HuH-7 (cell line): ENCODE data around the gene SCG3.
"Not testable (repeated sequence)": the region's sequence is repeated elsewhere in the genome, so short reads cannot be mapped to it uniquely, and the experiment has no call there.

Experiments
- DNase-seq: peaks from one replicate; pipeline ENCODE4 v3.0.0; 2011; ENCODE audit warnings: low spot score

Gene SCG3

DNA sequence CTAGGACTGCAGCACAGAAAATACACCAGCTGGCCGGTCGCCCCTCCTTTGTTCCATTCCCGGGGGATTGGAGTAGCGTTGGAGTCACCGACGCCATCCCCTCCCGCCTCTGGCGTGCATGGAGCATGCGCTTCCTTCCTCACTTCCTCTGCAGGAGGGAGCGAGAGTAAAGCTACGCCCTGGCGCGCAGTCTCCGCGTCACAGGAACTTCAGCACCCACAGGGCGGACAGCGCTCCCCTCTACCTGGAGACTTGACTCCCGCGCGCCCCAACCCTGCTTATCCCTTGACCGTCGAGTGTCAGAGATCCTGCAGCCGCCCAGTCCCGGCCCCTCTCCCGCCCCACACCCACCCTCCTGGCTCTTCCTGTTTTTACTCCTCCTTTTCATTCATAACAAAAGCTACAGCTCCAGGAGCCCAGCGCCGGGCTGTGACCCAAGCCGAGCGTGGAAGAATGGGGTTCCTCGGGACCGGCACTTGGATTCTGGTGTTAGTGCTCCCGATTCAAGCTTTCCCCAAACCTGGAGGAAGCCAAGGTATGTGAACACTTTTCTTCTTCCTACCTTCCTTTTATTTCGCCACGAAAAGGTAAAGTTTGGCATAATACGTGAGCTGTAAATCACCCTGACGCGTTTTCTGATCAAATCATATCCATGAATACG is at the start of gene SCG3:
Gene SCG3, plus strand, starts transcription at position 201 of the 661 bp plus-strand sequence. Its CDS starts 253 bp downstream, at position 454.
- DNase-seq, result peak; percentile 60

DNA sequence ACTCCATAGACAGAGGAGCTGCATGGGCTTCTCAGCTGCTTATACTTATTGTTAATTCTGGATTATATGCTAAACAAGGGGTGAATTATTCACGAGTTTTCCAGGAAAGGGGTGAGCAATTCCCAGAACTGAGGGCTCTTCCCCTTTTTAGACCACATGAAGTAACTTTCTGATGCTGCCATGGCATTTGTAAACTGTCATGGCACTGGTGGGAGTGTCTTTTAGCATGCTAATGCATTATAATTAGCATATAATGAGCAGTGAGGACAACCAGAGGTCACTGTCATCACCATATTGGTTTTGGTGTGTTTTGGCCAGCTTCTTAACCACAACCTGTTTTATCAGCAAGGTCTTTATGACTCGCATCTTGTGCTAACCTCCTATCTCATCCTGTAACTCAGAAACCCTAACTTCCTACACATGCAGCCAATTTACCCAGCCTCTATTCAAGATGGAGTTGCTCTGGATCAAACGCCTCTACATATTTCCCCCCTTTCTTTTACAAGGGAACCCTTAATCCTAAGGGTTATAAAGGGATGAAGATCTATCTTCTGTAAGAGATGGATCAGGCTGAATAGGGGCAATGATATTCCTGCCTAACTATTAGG is 46.6 kb upstream of the SCG3 start:
- no peak for DNase-seq

DNA sequence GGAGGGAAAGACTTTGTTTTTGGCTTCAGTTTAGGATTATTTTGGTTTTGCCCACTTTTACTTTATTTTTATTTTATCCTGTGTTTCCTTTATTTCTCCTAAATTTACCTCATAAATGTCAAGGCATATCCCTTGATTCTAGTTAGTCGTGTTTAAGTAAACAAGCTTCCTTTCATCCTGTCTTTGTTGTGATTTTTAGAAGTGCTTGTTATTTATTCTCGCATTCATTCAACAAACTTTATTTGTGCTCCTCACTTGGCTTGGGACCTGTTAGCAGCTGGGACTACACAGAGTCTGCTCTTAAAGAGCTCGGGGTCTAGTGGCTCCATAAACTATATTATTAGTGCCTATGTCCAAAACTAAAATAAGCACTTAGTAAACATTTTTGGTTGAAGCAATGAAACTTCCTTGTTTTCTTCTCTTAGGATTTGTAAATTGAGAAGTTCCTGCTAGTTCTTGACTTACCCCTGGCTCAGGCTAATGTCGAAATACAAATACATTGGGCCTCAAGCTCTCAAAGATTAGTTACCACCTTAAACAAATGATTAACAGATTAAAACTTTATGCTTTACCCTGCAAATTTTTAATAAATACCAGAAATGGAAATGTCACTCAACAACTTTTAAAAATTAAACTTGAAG is 39.7 kb upstream of the SCG3 start:
- DNase-seq, result no peak

DNA sequence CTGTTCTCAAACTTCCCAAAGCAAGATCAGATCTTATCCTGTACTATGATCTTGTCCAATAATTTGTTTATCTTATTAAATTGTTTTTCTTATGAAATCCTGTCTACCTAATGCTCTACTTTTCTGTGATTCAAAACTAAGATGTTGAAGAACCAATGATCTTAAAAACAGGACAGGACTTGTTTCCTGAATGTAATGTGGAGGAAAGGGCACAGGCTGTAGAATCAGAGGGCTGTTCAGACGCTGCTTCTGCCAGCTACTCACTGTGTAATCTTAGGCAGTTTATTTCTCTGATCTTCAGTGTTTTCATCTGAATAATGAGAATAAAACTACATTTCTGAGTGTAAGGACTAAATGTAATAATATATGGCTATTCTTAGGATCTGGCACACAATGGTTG is 38.6 kb upstream of the SCG3 start:
- DNase-seq, result no peak

DNA sequence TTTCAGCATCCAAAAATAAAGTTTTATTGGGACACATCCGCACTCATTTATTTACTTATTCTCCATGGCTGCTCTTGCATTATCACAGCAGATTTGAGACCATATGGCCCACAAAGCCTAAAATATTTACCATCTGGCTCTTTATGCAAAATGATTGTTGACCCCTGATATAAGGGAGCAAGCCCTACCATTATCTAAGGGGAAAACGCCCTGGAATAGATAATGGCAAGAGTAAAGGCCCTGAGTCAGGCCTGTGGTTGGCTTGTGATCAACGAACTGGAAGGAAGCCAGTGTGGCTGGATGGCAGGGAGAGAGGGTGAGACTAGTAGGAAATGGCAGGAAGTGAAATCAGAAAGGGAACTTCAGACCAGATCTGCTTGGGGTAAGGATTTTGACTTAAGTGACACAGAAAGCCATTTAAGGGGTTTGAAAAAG is 34.2 kb upstream of the SCG3 start:
- no peak for DNase-seq

DNA sequence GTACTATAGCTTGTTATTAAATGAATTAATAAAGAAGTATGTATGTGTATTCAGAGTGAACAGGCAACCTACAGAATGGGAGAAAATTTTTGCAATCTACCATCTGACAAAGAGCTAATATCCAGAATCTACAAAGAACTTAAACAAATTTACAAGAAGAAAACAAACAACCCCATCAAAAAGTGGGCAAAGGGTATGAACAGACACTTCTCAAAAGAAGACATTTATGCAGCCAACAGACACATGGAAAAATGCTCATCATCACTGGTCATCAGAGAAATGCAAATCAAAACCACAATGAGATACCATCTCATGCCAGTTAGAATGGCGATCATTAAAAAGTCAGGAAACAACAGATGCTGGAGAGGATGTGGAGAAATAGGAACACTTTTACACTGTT is 33.2 kb upstream of the SCG3 start:
- DNase-seq, result not testable (repeated sequence)

DNA sequence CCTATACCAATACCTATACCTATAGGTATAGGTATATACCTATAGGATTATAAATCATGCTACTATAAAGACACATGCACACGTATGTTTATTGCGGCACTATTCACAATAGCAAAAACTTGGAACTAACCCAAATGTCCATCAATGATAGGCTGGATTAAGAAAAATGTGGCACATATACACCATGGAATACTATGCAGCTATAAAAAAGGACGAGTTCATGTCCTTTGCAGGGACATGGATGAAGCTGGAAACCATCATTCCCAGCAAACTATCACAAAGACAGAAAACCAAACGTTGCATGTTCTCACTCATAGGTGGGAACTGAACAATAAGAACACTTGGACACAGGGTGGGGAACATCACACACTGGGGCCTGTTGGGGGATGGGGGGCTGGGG is 32.7 kb upstream of the SCG3 start:
- not testable (repeated sequence) for DNase-seq

DNA sequence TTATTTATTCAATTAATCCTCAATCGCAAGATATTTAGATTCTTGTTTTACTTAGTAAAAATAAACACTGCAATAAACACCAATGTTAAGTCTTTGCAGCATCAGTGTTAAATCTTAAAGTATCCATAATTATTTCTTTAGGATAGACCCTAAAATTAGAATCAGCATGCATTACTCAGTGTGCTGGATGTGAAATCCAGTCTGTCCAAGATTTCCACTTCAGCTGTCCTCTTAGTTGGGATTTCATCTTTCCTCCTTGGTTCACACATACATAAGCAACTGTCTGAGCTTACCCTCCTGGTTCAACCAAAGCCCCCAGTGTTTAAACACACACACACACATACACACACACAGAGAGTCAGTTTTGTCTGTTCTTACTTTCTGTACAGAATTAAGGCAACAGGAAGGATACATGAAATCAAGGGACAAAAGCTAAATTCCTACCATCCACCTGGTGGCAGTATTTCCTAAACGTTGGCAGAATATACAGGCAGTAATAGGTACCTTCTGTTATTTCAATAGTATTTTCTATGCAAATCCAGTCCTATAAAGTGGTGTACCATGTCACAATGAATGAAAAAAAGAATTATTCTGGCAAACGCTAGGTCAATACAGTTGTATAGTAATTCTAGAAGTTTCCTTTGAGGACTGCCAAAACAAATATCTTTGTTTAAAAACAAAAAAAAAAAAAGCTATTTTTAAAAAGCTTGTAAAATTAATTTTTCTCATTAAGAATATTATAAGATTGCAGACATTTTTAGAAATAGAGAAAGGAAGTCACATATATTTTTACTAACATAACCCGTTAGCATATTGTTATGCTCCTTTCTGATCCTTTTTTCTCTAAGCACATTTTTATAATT is 31.4 kb upstream of the SCG3 start:
- peak; percentile 56 for DNase-seq

DNA sequence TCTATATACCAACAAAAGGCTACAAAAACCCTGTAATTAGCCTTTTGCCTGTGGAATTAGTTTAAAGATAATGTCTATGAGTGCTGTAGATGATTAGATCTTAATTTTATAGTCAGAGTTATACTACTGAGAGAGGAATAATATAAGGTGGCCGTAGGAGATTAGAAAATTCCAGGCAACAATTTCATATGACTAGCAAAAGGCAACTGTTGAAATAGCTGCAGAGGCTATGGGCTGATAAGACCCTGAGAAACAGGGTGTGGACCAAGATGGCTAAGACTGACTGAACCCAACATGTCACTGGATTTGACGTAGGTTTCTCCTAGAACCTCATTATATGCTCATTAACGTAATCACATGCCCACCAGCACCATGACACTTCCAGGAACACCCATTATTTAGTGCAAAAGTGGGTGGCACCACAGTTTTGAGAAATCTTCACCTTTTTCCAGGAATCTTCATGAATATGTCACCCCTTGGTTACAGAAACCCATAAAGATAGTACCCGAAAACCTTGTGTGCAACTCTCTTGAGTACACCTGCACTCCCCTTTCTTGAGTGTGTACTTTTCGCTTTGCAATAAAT is 29.1 kb upstream of the SCG3 start:
- no peak for DNase-seq

DNA sequence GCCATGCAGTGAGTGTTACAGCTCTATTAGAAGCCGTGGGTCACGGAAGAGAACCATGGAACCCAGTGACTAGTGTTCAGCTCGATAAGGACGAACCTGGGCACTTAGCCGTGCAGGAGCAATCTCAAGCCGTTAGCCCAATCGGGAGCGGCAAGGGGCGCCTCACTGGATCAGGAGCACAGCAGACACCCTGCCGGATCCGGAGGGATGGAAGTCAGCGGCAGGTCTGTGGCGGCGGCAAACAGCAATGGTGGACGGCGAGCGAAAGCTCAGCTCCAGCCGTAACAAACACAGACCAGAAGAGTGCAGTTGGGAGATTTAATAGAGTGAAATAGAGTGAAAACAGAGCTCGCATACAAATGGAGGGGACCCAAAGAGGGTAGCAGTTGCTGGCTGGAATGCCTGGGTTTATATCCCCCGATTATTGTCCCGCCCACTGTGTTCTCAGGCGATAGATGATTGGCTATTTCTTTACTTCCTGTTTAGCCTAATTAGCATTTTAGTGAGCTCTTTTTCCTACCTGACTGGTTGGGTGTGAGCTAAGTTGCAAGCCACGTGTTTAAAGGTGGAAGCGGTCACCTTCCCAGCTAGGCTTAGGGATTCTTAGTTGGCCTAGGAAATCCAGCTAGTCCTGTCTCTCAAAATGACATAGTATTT is 25.8 kb upstream of the SCG3 start:
- not testable (repeated sequence) for DNase-seq

DNA sequence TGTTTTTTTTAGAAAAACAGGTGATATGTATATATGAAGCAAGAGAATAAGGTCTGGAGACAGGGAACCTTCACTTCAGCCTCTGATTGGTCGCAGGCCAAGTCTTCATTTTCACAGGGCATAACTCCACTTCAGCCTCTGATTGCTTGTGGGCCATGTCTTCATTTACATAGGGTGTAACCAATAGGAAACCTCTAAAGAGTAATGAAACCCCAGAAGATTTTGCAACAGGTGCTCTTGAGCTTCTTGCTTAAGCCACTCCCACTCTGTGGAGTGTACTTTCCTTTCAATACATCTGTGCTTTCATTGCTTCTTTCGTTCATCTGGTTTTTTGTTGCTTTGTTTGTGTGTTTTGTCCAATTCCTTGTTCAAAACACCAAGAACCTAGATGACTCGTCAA is 22.6 kb upstream of the SCG3 start:
- DNase-seq, result no peak

DNA sequence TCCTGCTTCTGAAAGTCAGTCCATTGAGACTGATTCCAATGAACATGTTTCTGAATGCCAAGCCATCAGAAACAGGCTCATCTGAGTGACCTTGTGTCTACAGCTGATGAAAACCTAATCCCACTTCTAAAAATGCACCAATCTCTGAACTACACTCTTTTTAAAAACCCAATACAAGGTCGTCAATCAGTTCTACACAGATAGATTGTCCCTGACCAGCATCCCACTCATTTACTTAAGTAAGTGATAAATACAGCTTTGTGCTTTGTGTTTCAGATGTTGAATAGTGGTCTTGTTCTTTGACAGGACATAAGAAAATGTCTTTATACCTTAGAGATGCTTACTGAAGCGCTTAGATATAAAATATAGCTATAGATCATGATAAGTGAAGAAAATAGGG is 20.2 kb upstream of the SCG3 start:
- no peak for DNase-seq

DNA sequence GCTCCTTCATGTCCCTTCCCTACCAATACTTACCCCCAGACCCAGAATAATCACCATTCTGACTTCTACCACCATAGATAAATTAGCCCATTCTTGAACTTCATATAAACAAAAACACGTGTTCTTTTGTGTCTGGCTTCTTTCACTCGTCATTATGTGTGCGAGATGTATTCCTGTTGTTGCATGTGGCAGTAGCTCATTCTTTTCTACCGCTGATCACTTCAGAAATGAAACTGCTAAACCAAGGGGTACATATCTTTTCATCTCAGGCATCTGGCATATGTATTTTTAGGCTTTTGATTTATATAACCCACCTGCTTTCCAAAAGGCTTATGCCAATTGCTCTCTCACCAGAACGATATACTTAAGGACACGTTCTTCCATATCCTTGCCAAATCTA is 13.8 kb upstream of the SCG3 start:
- DNase-seq, result no peak

DNA sequence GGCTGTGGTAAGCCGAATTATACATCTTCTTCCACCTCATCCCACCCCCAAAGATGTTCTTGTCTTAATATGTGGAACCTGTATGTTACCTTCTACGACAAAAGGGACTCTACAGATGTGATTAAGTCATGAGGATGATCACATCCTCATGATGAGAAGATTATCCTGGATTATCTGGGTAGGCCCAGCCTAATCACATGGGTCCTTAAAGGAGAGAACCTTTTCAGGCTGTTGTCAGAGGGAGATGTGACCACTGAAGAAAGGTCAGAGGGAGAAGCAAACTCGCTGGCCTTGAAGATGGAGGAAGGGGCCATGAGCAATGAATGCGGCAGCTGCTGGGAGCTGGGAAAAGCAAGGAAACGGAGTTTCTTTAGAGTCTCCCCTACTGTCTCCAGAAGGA is 12.9 kb upstream of the SCG3 start:
- DNase-seq, result no peak

DNA sequence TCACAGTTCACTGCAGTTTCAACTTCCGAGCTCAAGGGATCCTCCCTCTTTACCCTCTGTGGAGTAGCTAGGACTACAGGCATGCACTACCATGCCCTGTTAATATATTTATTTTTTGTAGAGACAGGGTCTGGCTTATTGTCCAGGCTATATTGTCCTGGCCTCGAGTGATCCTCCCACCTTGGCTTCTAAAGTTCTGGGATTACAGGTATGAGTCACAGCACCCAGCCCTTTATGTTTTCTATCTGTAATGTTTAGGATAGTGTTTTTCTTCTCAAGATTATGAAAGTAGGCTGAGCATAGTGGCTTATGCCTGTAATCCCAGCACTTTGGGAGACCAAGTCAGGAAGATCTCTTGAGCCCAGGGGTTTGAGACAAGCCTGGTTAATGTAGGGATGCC is 11.9 kb upstream of the SCG3 start:
- no peak for DNase-seq

DNA sequence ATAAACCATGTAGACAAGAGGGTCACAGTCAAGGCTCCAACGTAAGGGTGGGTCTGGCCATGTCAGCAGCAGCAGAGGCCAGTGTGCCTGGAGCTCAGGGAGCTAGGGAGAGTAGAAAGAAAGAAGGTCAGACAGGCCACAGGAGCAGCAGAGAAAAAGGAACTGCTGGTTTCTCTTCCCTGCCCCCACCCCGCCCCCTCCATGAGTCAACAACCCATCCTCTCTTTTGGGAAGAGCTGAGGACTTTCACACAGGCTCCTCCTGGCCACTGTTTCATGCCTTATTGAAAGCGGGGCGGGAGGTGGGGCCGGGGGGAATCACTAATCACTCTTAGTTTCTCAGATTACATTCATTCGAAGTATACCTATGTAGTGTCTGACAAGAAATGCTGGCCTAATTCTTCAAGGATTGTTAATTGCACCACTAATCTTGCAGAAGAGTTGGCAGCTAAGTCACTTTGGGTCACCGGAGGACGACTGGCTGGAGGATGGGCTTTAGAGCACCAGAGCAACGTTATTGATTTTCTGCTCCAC is 9.1 kb upstream of the SCG3 start:
- DNase-seq, result no peak

DNA sequence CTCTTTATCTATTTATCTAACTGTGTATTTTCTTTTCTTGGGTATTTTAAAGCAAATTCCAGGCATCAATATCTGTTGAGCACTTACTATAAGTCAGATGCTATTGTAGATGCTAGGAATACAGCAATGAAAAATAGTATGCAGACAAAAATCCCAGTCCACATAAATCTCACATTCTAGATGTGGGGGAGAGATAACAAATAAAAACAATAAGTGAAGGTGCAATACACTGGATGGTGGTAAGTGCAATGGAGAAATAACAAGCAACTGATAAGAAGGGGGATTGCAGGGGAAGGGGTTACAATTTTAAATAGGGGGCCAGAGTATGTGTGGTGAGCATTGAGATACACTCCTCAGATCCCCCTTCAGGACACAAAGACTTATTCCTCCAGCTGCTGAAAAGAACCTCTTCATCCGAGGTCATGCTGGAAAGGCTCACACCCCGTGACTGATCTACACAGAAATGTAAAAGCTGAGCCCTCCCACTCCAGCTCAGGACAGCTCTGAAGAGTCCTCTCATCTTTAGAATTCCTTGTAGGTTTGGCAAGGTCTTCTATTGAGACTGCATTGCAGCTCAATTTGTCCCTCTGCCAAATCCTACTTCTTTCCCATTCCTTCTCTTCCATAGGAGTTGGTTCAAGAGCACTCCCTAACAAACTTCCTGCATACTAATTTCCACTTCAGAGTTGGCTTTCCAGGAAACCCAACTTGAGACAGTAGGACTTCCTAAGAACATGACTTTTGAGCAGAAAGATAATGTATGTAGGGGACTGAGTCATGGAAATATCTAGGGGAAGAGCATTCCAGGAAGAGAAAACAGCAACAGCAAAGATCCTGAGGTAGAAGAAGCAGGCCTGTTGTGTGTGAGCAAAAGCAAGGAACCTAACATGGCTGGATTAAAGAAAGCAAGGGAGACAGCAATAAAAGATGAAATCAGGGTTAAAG is 8.1 kb upstream of the SCG3 start:
- DNase-seq, result no peak

DNA sequence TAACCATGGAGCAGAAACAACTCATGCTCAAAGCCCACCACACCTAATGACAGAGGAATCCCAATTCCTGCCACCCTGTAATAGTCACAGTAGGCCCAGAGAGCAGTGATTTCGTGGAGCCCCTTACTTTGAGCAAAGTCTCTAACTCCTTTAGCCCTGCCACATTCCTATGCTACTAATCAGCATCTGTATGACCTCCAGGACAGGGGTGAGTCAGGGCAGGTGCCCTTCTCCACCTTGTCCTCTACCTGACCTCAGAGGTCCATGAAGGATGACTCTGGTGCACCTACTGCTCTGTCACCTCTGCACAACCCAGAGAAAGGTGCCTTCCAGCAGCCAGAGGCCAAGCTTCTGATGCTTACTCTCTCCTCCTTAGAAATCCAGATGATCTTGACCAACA is 6.1 kb upstream of the SCG3 start:
- no peak for DNase-seq

DNA sequence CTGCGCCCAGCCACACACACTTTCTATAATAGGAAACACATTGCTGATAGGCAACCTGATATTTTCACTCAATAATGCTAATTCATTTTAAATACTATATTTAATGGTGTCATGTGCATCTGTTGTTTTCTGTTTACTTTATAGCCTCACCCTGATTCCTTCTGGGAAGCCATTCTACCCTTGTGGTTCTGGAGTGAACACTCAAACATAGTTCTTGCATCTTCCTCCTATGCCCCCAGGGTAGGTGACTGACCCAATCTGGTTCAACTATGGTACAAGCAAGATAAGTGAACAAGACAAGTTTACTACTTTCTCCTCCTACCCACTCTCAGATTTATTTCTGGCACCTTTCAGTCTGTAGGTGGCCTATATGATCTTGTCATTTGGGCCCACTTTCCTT is 4.3 kb upstream of the SCG3 start:
- DNase-seq, result no peak

DNA sequence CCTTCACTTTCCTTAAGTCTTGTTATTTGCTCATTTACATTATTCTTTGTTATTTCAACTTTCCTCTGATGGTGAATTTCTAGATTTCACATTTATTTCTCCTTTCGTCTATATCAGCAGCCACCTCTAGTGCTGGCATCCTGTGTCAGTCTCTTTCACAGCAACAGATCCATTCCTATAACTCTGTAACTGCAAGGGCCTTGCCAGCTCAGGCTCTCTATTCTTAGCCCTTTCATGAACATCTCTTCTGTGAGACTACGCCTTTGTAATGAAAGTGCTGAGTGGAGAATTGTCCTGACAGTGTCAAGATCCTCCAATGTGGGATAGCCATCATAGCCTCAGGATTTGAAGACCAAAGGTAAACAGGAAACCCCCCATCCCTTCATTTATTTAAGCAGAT is 3.9 kb upstream of the SCG3 start:
- DNase-seq, result no peak
